Stomach (tissue), 9 donors: ENCODE measurements around the gene KCTD10. TPM values are rescaled to one million over a fixed set of nuclear protein-coding genes. Genes with fewer than 3 reads are reported as not detected.

Source experiments
- DNase-seq, 2 donors: peaks; one replicate each; pipeline versions ENCODE4 v3.0.0 to v3.0.0-alpha.2; 2013 to 2019
- H3K27ac ChIP-seq, 5 donors: fragments of 200-600 bp in 4 of 5; sonication (generic) in 4 of 5; one replicate each; pipeline ENCODE4 v1.5.1; 2013 to 2019; ENCODE audit warnings: mild to moderate bottlenecking in 1 of 5, moderate library complexity in 1 of 5
- H3K27me3 ChIP-seq, 3 donors: fragments of 200-600 bp; sonication (generic); one replicate each; pipeline ENCODE4 v1.5.1; 2017 to 2019; ENCODE audit warnings: mixed run types in 1 of 3
- H3K36me3 ChIP-seq, 4 donors: fragments of 200-600 bp; sonication (generic); 1 replicate in 3 of 4; 2 replicates in 1 of 4; pipeline ENCODE4 v1.5.1; 2016 to 2019
- H3K4me1 ChIP-seq, 4 donors: fragments of 200-600 bp; sonication (generic); one replicate each; pipeline ENCODE4 v1.5.1; 2016 to 2019
- H3K4me3 ChIP-seq, 4 donors: fragments of 200-600 bp; sonication (generic) in 3 of 4; one replicate each; pipeline ENCODE4 v1.5.1; 2016 to 2019; ENCODE audit warnings: mild to moderate bottlenecking in 1 of 4
- H3K9me3 ChIP-seq, 4 donors: fragments of 200-600 bp; sonication (generic); one replicate each; pipeline ENCODE4 v1.5.1; 2016 to 2019
- EP300 ChIP-seq: sonication (generic); formaldehyde crosslinking; IDR thresholded peaks from one replicate; pipeline ENCODE4 v1.6.1; 2017; ENCODE audit warnings: antibody characterized with exemption
- POLR2A ChIP-seq, 4 donors: fragments of 450-650 bp; IDR thresholded peaks; one replicate each; pipeline ENCODE4 v1.6.1; 2016; ENCODE audit warnings: antibody characterized with exemption in 4 of 4, control low read depth in 2 of 4, mild to moderate bottlenecking in 1 of 4, moderate library complexity in 1 of 4
- POLR2AphosphoS5 ChIP-seq, 3 donors: sonication (generic); formaldehyde crosslinking; IDR thresholded peaks; one replicate each; pipeline ENCODE4 v1.6.1; 2016; ENCODE audit warnings: antibody characterized with exemption in 3 of 3
- WGBS, 5 donors: extraction: QIAGEN DNeasy Blood & Tissue Kit in 3 of 5; methylation state at CpG; one replicate each; pipeline versions ENCODE4 v1.1.5 to v1.1.7; 2013 to 2018; 5-methylcytosine and 5-hydroxymethylcytosine counted together
- intact Hi-C: fragments of 100-400 bp; cut with DNase I; formaldehyde crosslinking; loops from one replicate; pipeline ENCODE4 v1.15.1; 2023; ENCODE audit warnings: low total_unique reads
- polyA plus RNA-seq, 3 donors: library from polyadenylated mRNA; stranded (reverse); fragments of 200-250 nt; gene quantifications; one replicate each; pipeline ENCODE4 v1.2.3, GENCODE V29; 2013
- total RNA-seq, 5 donors: library from RNA; depleted of rRNA; stranded (reverse); fragments of >200 nt; gene quantifications; one replicate each; pipeline versions ENCODE4 v1.1.0 to v1.2.3, GENCODE V29; 2014 to 2016
- TF ChIP-seq, protein P1 (sequence below), 7 experiments: fragments of 450-650 bp in 4 of 7; fragments of 200-600 bp in 3 of 7; sonication (generic) in 3 of 7; IDR thresholded peaks; one replicate each; pipeline ENCODE4 v1.5.1; 2016 to 2019; ENCODE audit warnings: antibody characterized with exemption in 7 of 7, control low read depth in 2 of 7, mild to moderate bottlenecking in 1 of 7
- donor health status: healthy with polysubstance abuse.
- donor health status: Bipolar disorder and iron deficiency.
- donor health status: healthy.

KCTD10 gene
- total and polyA plus RNA-seq, 8 donors, result 12.1 to 156 (median 35.1) TPM

GRCh38 chr12:109461049-109461845 lies 15.9 kb downstream of the KCTD10 start:
- 57 to 74% (median 63%) methylated on average over 7 to 8 of the region's 8 CpGs for WGBS, 5 donors
- H3K27ac ChIP-seq, result peak overlapping the region; percentile 77 to 95 (median 93)
- H3K4me3 ChIP-seq, result no peak overlapping the region
- H3K27me3 ChIP-seq, result no peaks in the 10 kb centered on the region
- intact Hi-C loops, result no loop called here
- DNase-seq, result peak in 1 of 2 donors; percentile 59
- TF ChIP-seq POLR2AphosphoS5 (IDR thresholded peaks at IDR 0.05) (peak in 1 of 3 donors; percentile 38), EP300 (no peak)
- TF ChIP-seq, protein P1, sequence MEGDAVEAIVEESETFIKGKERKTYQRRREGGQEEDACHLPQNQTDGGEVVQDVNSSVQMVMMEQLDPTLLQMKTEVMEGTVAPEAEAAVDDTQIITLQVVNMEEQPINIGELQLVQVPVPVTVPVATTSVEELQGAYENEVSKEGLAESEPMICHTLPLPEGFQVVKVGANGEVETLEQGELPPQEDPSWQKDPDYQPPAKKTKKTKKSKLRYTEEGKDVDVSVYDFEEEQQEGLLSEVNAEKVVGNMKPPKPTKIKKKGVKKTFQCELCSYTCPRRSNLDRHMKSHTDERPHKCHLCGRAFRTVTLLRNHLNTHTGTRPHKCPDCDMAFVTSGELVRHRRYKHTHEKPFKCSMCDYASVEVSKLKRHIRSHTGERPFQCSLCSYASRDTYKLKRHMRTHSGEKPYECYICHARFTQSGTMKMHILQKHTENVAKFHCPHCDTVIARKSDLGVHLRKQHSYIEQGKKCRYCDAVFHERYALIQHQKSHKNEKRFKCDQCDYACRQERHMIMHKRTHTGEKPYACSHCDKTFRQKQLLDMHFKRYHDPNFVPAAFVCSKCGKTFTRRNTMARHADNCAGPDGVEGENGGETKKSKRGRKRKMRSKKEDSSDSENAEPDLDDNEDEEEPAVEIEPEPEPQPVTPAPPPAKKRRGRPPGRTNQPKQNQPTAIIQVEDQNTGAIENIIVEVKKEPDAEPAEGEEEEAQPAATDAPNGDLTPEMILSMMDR (IDR thresholded peaks at IDR 0.05), result no peak
- no peaks in the 10 kb centered on the region for H3K9me3 ChIP-seq
- peaks cover 15 to 51% (median 42%) of the 10 kb centered on the region in 4 donors for H3K36me3 ChIP-seq
- peaks cover 54 to 88% (median 72%) of the 10 kb centered on the region in 4 donors for H3K4me1 ChIP-seq

DNA sequence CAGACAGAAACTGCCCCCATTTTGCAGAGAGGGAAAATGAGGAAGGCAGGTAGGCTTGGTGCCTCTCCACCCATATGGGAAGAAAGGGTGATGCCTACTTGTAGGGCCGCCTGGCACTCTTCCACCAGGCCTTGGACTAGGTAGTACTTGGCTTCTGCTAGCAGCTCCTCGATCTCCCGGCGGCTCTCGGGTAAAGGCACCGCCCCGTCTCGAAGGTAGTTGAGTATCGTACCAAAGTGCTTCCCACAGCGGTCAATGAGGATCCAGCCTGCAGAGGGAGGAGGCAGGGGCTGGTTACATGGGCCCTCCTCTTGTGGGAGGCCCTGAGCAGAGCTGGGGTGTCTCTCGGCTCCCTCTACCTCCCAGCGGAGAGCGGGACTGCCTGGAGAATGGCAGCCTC lies 16.6 kb downstream of the KCTD10 start:
- Histone ChIP-seq H3K36me3 (peaks cover 22 to 51% (median 42%) of the 10 kb centered on the region in 4 donors), H3K4me3 (no peak overlapping the region), H3K27ac (peak overlapping the region; percentile 48 to 95 (median 93)), H3K27me3 (no peaks in the 10 kb centered on the region), H3K4me1 (peaks cover 49 to 80% (median 65%) of the 10 kb centered on the region in 4 donors), H3K9me3 (no peaks in the 10 kb centered on the region)
- WGBS, 5 donors, result 91 to 100% (median 96%) methylated on average over 3 to 13 of the region's 13 CpGs
- intact Hi-C loops, result no loop called here
- no peak for TF ChIP-seq POLR2AphosphoS5 (IDR thresholded peaks at IDR 0.05)
- TF ChIP-seq POLR2A (IDR thresholded peaks at IDR 0.05), result no peak
- TF ChIP-seq, protein P1 (IDR thresholded peaks at IDR 0.05), result no peak
- TF ChIP-seq EP300, result no peak
- no peak for DNase-seq

DNA sequence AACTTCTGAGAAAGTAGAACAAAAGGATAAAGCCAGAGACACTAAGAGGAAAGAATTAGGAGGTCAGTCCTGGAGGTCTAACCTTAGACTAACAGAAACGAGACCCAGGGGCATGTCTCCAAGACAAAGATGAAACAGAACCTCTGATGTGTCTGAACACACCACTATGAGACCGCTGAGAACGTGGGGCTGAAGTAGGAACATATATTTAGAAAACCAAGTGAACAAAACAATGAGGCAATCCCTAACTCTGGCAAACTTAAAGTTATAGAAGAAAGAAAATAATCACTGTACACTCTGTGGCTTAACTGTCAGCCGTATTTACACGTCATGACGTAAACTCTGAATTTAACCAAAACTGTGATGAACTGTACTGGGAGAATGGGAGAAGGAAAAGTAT lies 17.9 kb downstream of the KCTD10 start:
- no peak overlapping the region for H3K4me3 ChIP-seq
- H3K9me3 ChIP-seq, result no peaks in the 10 kb centered on the region
- peak in 1 of 3 donors; percentile 35 for TF ChIP-seq POLR2AphosphoS5 (IDR thresholded peaks at IDR 0.05)
- no peak for TF ChIP-seq POLR2A (IDR thresholded peaks at IDR 0.05)
- no peaks in the 10 kb centered on the region for H3K27me3 ChIP-seq
- DNase-seq, result no peak
- H3K36me3 ChIP-seq, result peaks cover 35 to 54% (median 49%) of the 10 kb centered on the region in 4 donors
- intact Hi-C loops, result no loop called here
- WGBS, 5 donors, result 61 to 78% (median 74%) methylated on average over 6 of the region's 6 CpGs
- peak overlapping the region in 4 of 5 donors; percentile 93 to 95 (median 94) for H3K27ac ChIP-seq
- peaks cover 48 to 68% (median 58%) of the 10 kb centered on the region in 4 donors for H3K4me1 ChIP-seq

GRCh38 chr12:109458771-109459208 lies 18.3 kb downstream of the KCTD10 start:
- no peaks in the 10 kb centered on the region for H3K9me3 ChIP-seq
- H3K36me3 ChIP-seq, result peaks cover 38 to 58% (median 53%) of the 10 kb centered on the region in 4 donors
- H3K4me3 ChIP-seq, result no peak overlapping the region
- DNase-seq, result no peak
- intact Hi-C loops, result no loop called here
- H3K27ac ChIP-seq, result peak overlapping the region; percentile 16 to 95 (median 93)
- TF ChIP-seq POLR2A (IDR thresholded peaks at IDR 0.05) (no peak), EP300 (no peak), POLR2AphosphoS5 (IDR thresholded peaks at IDR 0.05) (no peak)
- H3K4me1 ChIP-seq, result peaks cover 43 to 63% (median 54%) of the 10 kb centered on the region in 4 donors
- no peaks in the 10 kb centered on the region for H3K27me3 ChIP-seq
- WGBS, 5 donors, result 55 to 74% (median 65%) methylated on average over 6 of the region's 6 CpGs

DNA sequence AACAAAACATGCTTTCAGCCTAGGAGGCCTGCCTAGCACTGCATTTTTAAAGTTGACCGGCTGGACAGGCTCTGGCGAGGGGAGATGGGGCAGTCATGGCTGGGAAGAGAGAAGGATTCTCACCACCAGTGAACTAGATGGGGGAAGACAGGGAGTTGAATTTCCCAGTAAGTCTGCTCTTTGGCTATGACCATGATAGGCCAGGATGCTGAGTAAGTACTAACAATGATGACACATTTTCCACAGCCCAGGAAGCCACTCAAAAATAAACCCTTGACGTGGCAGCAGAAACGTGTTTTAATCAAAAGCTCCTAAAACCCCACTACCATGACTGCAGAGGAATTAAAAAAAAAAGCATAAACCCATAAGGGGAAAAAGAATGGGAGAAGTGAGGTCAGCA lies 19.0 kb downstream of the KCTD10 start:
- TF ChIP-seq POLR2A (IDR thresholded peaks at IDR 0.05) (no peak), EP300 (no peak), POLR2AphosphoS5 (IDR thresholded peaks at IDR 0.05) (no peak)
- TF ChIP-seq, protein P1 (IDR thresholded peaks at IDR 0.05), result no peak
- Histone ChIP-seq H3K9me3 (no peaks in the 10 kb centered on the region), H3K4me3 (no peak overlapping the region), H3K27me3 (no peaks in the 10 kb centered on the region), H3K27ac (peak overlapping the region in 4 of 5 donors; percentile 93 to 95 (median 94)), H3K4me1 (peaks cover 36 to 56% (median 47%) of the 10 kb centered on the region in 4 donors), H3K36me3 (peaks cover 46 to 65% (median 60%) of the 10 kb centered on the region in 4 donors)
- no peak for DNase-seq
- intact Hi-C loops, result no loop called here
- WGBS, 5 donors, result 56 to 79% (median 67%) methylated on average over 4 of the region's 4 CpGs
